HG03103 (cell line): ENCODE data around the gene CCNK.

Experiments
- ATAC-seq: cut with Tn5 transposase; IDR thresholded peaks from one replicate; pipeline ENCODE4 v1.9.1; 2021; ENCODE audit warnings: low read depth; ENCODE audit not compliant: unreplicated experiment

Gene CCNK

DNA sequence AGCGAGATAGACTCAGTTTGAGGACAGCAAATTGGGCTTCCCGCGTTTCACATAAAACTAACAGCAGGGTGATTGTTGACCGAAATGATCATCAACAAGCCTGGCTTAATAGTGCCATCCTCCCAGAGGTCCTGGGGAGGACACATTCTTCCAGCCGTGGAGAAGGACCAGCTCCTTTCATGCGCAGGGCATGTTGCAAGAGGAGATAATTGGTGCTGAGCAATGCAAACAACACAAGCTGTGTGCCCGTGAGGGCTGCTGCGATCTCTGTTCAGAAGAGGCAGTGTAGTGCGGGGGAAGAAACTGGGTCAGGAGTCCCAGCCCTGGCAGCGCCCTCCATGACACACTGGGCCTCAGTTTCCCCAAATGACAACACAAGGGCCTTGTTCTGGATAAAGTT lies 68.5 kb downstream of the CCNK start:
- ATAC-seq, result no peak

DNA sequence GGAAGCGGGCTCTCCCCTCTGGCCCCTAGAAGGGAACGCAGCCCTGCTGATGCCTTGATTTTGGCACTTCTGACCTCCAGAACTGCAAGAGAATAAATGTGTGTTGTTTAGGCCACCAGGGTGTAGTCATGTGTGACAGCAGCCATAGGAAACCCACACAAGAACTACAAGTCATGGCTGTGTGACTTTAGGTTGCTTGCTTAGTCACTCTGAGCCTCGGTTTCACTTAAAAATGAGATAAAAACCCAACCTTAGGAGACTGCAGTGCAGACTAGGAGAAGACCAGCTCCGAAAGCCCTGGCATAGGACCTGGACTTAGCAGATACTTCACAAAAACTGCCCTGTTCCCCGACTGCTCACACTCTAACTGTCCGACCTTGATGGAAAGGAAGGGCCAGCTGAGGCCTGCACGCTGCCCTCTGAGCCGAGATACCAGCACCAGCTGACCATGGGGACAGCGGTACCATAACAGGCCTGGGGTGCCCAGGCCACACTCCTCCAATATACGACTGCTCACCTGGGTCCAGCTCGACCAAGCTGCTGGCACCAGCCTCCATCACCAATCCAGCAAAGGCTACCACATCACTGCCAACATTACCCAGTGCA lies 69.3 kb downstream of the CCNK start:
- ATAC-seq, result no peak

DNA sequence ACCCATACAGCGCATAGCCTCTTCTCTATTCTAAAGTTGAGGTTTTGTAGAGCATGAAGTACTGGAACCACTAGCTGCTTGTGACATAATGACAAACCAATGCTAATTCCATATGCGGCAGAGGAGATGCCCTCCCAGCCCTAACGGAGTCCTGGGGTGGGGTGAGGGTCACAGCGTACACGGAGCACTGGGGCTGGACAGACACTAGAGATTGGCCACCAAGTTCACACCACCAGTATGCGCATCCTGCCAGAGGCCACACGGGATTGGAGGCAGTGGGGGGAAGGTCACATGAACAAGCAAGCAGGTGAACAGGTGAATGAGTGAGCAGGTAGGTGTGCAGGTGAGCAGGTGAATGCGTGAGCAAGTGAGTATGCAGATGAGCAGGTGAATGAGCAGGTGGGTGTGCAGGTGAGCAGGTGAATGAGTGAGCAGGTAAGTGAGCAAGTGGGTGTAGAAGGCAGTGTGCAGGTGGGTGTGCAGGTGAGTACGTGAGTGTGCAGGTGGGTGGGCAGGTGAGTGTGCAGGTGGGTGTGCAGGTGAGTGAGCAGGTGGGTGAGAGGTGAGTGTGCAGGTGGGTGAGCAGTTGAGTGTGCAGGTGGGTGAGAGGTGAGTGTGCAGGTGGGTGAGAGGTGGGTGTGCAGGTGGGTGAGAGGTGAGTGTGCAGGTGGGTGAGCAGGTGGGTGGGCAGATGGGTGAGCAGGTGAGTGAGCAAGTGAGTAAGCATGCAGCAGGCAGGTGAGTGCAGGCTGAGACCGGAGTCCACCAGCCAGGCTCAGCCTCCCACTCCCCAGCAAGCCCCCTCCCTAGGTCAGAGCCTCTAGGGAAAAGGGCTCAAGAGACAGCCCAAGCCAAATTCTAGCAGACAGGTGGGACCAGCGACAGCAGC lies 70.1 kb downstream of the CCNK start:
- ATAC-seq, result no peak

DNA sequence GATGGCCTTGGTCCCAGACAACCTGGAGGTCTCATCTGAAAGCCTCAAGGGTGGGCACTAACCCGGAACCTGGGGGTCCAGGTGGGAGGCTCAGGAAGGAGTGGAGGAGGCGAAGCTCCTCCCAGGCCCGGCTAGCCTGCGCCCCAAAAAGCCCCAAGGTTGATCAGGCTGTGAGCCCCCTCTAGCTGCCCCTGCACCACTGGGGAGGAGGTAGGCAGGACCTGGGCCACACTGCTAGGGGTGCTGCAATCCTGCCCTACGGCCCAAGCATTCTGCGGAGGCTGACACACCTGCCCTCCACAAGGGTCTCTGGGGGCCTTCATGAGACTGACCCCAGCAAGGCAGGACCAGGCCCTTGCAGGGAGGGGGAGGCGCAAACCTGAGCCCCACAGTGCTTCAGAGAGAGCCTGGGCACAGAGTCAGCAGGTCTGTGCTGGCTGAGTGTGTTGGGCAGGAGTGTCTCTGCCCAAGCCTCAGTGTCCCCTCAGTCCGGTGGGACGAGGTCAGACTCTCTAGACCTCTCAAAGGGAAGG lies 70.9 kb downstream of the CCNK start:
- ATAC-seq, result no peak

DNA sequence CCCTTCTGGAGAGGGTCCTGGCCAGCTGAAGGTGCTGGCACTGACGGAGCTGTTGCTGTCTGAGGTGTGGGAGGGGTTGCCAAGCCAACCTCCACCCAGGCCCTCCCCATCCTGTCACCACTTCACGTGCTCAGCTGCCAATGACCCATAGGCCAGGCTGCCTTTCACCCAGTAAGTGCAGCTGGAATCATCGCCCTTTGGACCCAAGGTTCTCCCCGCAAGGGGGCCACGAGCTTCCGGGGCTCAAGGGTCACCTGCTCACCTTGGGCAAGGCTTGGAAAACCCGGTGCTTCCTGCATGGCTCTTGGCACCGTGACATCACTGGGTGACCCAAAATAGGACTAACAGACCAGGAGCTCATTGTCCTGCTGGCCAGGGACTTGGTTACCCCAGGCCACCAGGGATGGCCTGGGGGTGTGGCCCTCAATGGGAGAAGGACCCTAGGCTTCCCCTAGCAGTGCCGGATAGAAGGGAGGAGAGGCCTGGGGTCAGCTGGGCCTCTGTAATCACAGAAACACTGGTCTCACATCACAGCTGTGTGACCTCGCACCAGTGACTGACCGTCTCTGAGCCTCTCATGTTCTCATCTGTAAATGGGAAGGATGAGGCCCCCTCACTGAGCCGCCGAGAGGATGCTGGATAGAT lies 71.5 kb downstream of the CCNK start:
- ATAC-seq, result no peak

DNA sequence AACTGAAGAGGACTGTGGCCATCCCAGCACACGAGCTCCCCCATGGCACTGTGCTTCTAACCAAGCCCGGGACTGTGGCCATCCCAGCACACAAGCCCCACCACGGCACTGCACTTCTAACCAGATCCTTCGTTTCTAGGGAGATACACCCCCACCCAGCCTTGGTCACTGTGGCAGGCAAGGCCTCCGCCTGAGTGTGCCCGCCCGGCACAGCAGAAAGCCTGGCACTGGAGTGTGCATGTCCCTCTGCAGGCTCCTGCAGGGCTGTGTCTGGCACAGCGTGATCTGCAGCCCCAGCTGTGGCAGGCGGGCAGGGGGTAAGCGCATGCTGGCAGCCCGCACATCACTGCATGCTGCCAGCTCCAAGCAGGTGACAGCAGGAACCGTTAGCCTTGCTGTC lies 73.0 kb downstream of the CCNK start:
- ATAC-seq, result no peak

DNA sequence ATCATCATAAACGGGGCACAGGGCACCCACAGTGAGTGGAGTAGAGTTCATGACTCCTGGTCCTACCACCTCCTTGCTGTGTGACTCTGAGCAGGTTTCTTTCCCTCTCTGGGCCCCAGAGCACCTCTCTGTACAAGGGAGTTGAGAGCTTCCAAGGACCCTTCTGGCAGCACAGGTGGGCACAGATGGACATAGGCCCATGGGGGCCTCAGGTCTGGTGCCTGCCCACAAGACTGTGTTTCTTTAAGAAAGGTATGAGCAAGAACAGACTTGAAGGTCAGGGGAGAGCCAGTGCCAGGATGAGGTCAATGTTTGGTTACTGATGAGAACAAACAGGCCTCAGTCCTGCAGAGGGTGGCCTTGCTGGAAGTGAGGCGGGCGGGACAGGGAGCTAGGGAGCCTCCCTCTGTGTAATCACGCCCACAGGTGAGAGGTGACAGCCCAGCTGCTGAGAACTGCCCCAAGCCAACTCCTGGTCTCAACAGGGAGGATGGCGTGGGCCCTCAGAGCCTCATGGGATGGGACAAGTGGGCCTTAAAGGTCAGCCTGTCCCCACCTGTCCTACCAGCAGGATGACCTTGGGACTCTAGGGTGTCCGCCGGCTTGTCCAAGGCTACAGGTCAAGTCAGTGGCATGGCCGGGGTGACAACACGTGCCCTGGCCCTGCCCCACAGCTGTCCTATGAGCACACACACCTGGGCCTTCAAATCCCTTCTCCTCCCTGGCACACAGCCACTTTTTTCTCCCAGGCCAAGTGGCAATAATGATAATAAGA lies 73.7 kb downstream of the CCNK start:
- no peak for ATAC-seq

DNA sequence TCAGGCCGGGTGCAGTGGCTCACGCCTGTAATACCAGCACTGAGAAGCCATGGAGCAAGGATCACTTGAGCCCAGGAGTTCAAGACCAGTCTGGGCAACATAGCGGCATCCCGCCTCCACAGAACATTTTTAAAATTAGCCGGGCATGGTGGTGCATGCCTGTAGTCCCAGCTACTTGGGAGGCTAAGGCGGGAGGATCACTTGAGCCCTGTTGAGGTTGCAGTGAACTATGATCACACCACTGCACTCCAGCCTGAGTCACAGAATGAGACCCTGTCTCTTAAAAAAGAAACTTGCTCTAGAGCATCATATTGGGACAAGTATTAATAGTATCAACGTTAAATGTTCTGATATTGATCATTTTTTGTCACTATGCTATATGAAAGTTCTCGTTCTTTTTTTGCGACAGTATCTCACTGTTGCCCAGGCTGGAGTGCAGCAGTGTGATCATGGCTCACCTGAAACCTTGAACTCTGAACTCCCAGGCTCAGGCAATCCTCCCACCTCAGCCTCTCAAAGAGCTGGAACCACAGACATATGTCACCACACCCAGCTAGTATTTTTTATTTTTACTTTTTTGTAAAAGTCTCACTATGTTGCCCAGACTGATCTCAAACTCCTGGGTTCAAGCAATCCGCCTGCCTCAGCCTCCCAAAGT lies 75.1 kb downstream of the CCNK start:
- no peak for ATAC-seq

DNA sequence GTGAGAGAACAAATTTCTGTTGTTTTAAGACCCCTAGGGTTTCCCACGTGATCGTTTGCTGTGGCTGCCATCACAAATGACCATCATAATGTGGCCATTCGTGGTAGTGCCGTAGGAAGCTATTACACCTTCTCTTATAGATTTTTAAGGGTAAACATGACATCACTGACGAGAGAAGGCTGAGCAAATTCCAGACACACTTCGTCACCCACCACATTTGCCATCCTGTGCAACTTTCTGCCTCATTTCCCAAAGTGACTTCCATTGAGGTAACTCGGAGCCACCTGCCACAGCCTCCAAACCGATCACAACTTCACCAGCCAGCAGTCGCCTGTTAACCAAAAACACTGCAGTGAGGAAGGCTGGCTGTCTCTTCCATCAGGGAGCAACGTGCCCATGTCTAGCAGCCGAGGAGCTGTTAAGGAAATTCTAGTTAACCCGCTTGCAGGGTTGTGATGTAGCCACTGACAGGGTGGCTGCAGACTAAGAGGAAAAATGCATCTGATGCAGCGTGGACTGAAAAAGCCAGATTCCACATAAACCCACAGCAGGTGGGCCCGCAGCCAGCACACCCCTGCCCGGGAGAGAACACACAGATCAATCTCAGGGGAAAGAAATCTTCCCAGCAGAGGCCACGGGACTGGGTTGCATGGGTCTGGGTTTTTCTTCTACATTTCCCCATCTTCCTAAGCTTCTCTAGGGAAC lies 78.2 kb downstream of the CCNK start:
- ATAC-seq, result no peak

DNA sequence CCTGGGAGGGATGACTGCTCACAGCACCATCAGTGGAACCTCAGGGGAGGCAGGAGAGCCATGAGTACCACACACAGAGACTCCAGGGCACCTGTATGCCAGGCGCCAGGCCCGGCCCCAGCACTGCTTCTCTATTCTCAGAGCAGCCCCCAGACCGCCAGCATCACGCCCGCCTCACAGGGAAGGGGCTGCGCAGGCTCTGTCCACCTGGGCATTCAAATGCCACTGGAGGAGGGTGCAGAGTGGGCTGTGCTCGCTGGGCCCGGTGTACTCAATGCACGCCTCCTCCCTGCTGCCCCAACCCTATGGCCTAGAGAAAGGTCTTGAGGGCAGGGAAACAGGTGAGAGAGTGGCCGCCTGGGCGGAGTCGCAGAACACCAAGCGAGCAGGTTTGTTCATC lies 79.2 kb downstream of the CCNK start:
- ATAC-seq, result no peak

DNA sequence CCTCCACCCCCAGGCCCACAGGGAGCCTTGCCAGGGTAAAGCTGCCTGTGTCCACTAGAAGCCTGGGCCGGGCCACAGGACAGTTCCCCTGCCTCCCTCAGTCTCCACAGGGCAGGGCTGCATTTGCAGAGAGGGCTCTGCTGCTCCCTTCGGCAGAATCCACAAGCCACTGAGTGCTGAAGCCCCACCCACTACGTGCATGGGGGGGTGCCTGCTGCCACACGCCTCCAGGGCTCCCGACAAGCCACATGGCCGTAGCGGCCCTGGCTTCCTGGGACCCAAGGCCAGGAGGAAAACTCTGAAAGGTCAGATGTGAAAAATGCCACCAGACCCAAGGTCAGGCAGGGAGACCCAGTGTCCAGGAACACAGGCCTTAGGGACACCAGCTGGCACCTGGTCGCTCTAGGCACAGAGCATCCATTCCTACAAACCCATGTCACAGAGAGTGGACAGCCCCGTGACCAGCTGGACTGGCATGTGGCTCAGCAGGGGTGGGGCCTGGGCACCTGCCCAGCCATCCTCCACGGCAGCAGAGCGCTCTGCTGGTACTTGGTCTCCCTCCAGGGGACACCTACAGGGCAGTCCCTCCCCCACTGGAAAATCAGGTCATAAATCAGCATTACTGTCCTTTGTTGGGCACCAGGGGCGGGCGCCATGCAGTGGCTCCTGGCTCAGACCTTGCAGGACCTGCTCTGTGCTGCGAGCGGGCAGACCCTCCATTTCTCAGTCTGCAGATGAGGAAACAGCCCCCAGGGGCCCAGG lies 79.9 kb downstream of the CCNK start:
- no peak for ATAC-seq

DNA sequence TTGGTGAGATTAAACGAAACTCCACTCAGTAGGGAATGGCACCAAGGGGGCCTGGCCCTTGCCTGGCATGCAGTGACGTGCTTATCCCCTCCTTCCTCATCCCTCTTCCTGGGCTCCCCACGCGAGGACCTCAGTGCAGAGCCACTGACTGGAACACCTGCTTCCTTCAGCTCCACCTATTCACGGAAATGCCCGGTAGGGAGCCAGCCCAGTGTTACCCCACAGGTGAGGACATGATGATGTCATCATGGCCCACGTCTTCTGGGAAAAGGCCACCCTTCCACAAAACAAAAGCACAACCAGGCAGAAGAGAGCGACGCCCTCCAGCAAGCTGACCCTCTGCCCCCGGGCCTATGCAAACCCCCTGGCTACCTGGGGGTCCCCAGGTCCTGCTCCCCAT lies 80.7 kb downstream of the CCNK start:
- no peak for ATAC-seq
